Parathyroid adenoma (tissue), 2 donors: Measurements from ENCODE around the gene HOXC6.

Experiments used
- H2AFZ ChIP-seq: fragments of 300-600 bp; sonication (generic); one replicate; pipeline ENCODE4 v1.7.0; 2017; ENCODE audit warnings: antibody characterized with exemption, mild to moderate bottlenecking
- H3K27ac ChIP-seq: fragments of 300-600 bp; sonication (generic); one replicate; pipeline ENCODE4 v1.7.0; 2017
- H3K27me3 ChIP-seq: fragments of 300-600 bp; sonication (generic); one replicate; pipeline ENCODE4 v1.7.0; 2017; ENCODE audit warnings: low read length; ENCODE audit not compliant: control insufficient read depth, insufficient read depth
- H3K36me3 ChIP-seq: fragments of 300-600 bp; sonication (generic); one replicate; pipeline ENCODE4 v1.7.0; 2017; ENCODE audit warnings: low read length; ENCODE audit not compliant: control insufficient read depth, insufficient read depth
- H3K4me1 ChIP-seq: fragments of 300-600 bp; sonication (generic); one replicate; pipeline ENCODE4 v1.7.0; 2017; ENCODE audit warnings: control low read depth
- H3K4me2 ChIP-seq: fragments of 300-600 bp; sonication (generic); one replicate; pipeline ENCODE4 v1.7.0; 2017; ENCODE audit warnings: low read length
- H3K4me3 ChIP-seq: fragments of 300-600 bp; sonication (generic); one replicate; pipeline ENCODE4 v1.7.0; 2017; ENCODE audit warnings: low read depth, low read length
- H3K79me2 ChIP-seq: fragments of 300-600 bp; sonication (generic); one replicate; pipeline ENCODE4 v1.7.0; 2017; ENCODE audit warnings: control low read depth
- H3K9ac ChIP-seq: fragments of 300-600 bp; sonication (generic); one replicate; pipeline ENCODE4 v1.7.0; 2017; ENCODE audit warnings: mild to moderate bottlenecking
- H3K9me3 ChIP-seq: fragments of 300-600 bp; sonication (generic); one replicate; pipeline ENCODE4 v1.7.0; 2017; ENCODE audit warnings: low read length; ENCODE audit not compliant: control insufficient read depth
- TF ChIP-seq, protein P1 (sequence below): fragments of 300-600 bp; sonication (generic); IDR thresholded peaks from one replicate; pipeline ENCODE4 v1.7.0; 2017; ENCODE audit warnings: antibody characterized with exemption, mild to moderate bottlenecking
- donor health status: primary hyperparathyroidism.

Gene HOXC6

DNA sequence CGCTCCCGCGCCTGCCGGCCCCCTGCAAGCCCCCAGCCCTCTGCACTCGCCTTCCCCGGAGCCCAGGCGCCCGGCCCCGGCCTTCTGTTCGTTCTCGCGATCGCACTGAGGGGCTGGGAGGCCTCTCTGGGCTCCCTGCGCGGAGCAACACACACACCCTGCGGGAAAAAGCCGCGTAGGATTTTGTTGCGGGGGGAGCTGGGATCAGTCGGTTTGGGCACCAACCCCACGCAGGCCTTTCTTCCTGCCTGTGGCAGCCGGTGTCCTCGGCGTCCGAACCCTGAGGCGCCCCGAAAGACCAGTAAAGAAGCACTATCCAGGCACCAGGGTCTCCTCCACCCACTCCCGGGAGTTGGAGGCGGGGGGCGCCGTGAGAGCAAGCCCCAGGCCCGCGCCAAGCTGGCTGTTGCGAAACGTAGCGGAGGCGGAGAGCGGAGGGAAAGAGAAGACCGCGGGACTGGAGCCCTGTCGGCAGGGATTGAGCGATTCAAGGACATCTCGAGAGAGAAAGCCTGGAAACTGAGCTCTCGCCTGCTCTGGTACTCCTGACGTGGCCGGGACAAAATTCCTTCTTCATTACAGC lies 2.7 kb downstream of the HOXC6 start:
- Histone ChIP-seq H3K4me1 (no peaks in the 10 kb centered on the region), H3K9ac (no peak overlapping the region), H3K36me3 (no peaks in the 10 kb centered on the region), H3K27ac (no peak overlapping the region), H3K4me3 (no peak overlapping the region), H3K9me3 (no peaks in the 10 kb centered on the region), H3K79me2 (no peaks in the 10 kb centered on the region), H3K4me2 (no peak overlapping the region), H2AFZ (no peak overlapping the region), H3K27me3 (peaks cover 31% of the 10 kb centered on the region)
- TF ChIP-seq, protein P1, sequence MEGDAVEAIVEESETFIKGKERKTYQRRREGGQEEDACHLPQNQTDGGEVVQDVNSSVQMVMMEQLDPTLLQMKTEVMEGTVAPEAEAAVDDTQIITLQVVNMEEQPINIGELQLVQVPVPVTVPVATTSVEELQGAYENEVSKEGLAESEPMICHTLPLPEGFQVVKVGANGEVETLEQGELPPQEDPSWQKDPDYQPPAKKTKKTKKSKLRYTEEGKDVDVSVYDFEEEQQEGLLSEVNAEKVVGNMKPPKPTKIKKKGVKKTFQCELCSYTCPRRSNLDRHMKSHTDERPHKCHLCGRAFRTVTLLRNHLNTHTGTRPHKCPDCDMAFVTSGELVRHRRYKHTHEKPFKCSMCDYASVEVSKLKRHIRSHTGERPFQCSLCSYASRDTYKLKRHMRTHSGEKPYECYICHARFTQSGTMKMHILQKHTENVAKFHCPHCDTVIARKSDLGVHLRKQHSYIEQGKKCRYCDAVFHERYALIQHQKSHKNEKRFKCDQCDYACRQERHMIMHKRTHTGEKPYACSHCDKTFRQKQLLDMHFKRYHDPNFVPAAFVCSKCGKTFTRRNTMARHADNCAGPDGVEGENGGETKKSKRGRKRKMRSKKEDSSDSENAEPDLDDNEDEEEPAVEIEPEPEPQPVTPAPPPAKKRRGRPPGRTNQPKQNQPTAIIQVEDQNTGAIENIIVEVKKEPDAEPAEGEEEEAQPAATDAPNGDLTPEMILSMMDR = no peak

DNA sequence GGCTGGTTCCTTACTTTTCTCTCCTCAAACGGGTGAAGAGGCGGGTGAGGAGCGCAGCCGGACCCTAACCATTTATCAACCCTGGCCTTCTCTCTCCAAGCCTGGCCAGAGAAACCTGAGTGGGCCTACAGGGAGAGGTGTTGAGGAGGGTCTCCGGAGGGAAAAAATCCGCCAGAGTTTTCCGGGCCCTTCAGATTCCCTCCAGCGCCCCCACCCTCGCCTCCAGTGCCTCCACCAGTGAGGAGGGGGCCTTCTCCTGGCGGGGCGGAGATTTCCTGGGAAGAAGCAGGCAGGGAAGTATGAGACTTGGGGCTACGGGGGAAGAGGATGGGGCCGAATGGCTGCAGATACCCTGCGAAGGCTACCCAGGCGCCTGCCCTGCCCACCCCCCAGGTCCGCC lies 3.2 kb downstream of the HOXC6 start:
- H3K9me3 ChIP-seq = no peaks in the 10 kb centered on the region
- TF ChIP-seq, protein P1 = no peak
- H3K4me1 ChIP-seq = no peaks in the 10 kb centered on the region
- H3K4me3 ChIP-seq = no peak overlapping the region
- no peak overlapping the region for H3K4me2 ChIP-seq
- no peak overlapping the region for H3K9ac ChIP-seq
- H2AFZ ChIP-seq = no peak overlapping the region
- H3K79me2 ChIP-seq = no peaks in the 10 kb centered on the region
- H3K36me3 ChIP-seq = no peaks in the 10 kb centered on the region
- H3K27ac ChIP-seq = no peak overlapping the region
- peaks cover 31% of the 10 kb centered on the region for H3K27me3 ChIP-seq

DNA sequence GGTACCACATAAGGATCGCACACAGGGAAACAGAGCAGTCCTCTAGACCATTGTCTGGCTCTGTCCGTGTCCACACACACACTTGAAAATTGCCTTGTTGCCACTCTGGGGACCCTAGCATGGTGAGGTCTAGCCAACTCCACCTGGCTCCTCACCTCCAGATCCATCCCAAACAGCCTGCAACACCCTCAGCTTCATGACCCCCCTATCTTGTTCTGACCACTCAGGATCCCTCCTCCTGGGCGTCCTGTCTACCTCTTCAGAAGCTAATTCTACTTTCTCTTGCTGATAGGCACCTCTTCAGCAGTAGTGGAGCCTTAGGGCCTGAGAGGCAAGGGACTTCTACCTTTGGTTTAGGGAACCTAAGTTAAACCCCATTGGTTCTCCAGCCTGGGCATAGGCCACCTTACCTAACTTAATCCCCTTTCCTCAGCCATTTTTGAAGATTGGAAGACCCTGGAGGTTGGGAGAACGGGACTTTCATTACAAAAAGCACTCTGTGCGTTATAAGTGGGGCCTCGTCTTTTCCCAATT lies 3.9 kb downstream of the HOXC6 start:
- Histone ChIP-seq H3K9ac (no peak overlapping the region), H3K4me3 (no peak overlapping the region), H3K4me1 (no peaks in the 10 kb centered on the region), H3K4me2 (no peak overlapping the region), H3K9me3 (no peaks in the 10 kb centered on the region), H2AFZ (no peak overlapping the region), H3K79me2 (no peaks in the 10 kb centered on the region), H3K27ac (no peak overlapping the region), H3K27me3 (peaks cover 27% of the 10 kb centered on the region), H3K36me3 (no peaks in the 10 kb centered on the region)
- TF ChIP-seq, protein P1 = no peak

DNA sequence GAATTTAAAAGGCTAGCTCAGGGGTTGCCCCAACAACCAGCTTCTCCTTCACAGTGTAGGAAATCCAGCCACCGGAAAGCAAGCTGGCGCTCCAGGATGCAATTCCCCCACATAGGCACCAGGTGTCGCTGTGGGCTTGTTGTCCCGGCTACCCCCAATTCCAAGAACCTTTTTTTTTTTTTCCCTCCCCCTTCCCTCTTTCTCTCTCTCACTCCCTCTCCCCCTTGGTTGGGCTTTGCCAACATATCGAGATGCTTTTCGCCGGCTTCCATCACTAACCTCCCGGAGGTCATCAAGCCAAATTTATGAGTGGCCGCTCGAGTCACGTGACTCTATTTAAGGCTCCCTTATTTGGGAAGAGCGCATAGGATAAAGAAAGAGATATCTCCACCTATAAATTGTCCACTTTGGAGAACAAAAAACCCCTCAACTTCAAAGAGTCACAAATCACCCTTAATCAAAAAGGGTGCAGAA lies 4.4 kb downstream of the HOXC6 start, which contains the start of gene HOXC5:
TSS of gene HOXC5 (plus strand) at position 424 of the 474 bp plus-strand sequence. CDS start 73 bp downstream, outside the sequence.
- H2AFZ ChIP-seq = no peak within 1 kb of the TSS
- no peaks in the 10 kb centered on the region for H3K36me3 ChIP-seq
- H3K9me3 ChIP-seq = no peaks in the 10 kb centered on the region
- H3K27me3 ChIP-seq = peaks cover 22% of the 10 kb centered on the region
- H3K4me2 ChIP-seq = no peak within 1 kb of the TSS
- H3K4me1 ChIP-seq = no peaks in the 10 kb centered on the region
- H3K9ac ChIP-seq = no peak within 1 kb of the TSS
- H3K27ac ChIP-seq = no peak within 1 kb of the TSS
- TF ChIP-seq, protein P1 = peak; percentile 46
- no peaks in the 10 kb centered on the region for H3K79me2 ChIP-seq
- no peak within 1 kb of the TSS for H3K4me3 ChIP-seq
